Neuronal stem cell (in vitro differentiated cells): ENCODE results near the gene NCL.
A peak's percentile ranks its signal among the peaks of the same experiment; 100 is the strongest.
"Not testable (repeated sequence)": the region's sequence is repeated elsewhere in the genome, so short reads cannot be mapped to it uniquely, and the experiment has no call there.

Experiments
- DNase-seq: peaks from one replicate; pipeline ENCODE4 v3.0.0-alpha.2; 2013; ENCODE audit warnings: low spot score
- H2AFZ ChIP-seq: one replicate; pipeline ENCODE4 v1.6.1; 2013; ENCODE audit warnings: mild to moderate bottlenecking, low read length, inconsistent platforms
- H2AK5ac ChIP-seq: 2 replicates; pipeline ENCODE4 v1.6.1; 2013; ENCODE audit warnings: low read depth, mild to moderate bottlenecking, inconsistent platforms, low read length, moderate library complexity, mixed read lengths
- H2BK120ac ChIP-seq: 2 replicates; pipeline ENCODE4 v1.6.1; 2013; ENCODE audit warnings: low read depth, mild to moderate bottlenecking, inconsistent platforms, low read length, moderate library complexity, mixed read lengths
- H2BK12ac ChIP-seq: one replicate; pipeline ENCODE4 v1.6.1; 2013; ENCODE audit warnings: low read length, inconsistent platforms
- H2BK15ac ChIP-seq: 2 replicates; pipeline ENCODE4 v1.6.1; 2013; ENCODE audit warnings: mild to moderate bottlenecking, low read length, inconsistent platforms, mixed read lengths
- H2BK5ac ChIP-seq: one replicate; pipeline ENCODE4 v1.6.1; 2013; ENCODE audit warnings: inconsistent platforms, mild to moderate bottlenecking, low read length, moderate library complexity
- H3K14ac ChIP-seq: one replicate; pipeline ENCODE4 v1.6.1; 2013; ENCODE audit warnings: low read length, inconsistent platforms
- H3K18ac ChIP-seq: 2 replicates; pipeline ENCODE4 v1.6.1; 2013; ENCODE audit warnings: low read length, inconsistent platforms
- H3K23ac ChIP-seq: 2 replicates; pipeline ENCODE4 v1.6.1; 2013; ENCODE audit warnings: low read depth, mild to moderate bottlenecking, mixed read lengths, low read length, inconsistent platforms; ENCODE audit not compliant: poor library complexity
- H3K27ac ChIP-seq: replicated peaks from 3 replicates; pipeline ENCODE4 v1.5.1; 2013; ENCODE audit warnings: low read length, inconsistent platforms
- H3K27me3 ChIP-seq, 3 experiments: 2 replicates each; pipeline ENCODE4 v1.6.1; 2013; ENCODE audit warnings: low read length in 3 of 3, mild to moderate bottlenecking in 2 of 3, inconsistent platforms in 1 of 3, low read depth in 1 of 3, mixed read lengths in 1 of 3, moderate library complexity in 1 of 3; ENCODE audit not compliant: control insufficient read depth in 3 of 3, insufficient read depth in 3 of 3
- H3K36me3 ChIP-seq, 2 donors: replicated peaks in 1 of 2; 2 replicates each; pipeline ENCODE4 v1.6.1; 2013; ENCODE audit warnings: low read length in 2 of 2; ENCODE audit not compliant: control insufficient read depth in 2 of 2, insufficient read depth in 2 of 2
- H3K4ac ChIP-seq: 2 replicates; pipeline ENCODE4 v1.6.1; 2013; ENCODE audit warnings: inconsistent platforms, mild to moderate bottlenecking, low read length, moderate library complexity
- H3K4me1 ChIP-seq, 2 donors: 1 replicate in 1 of 2; 2 replicates in 1 of 2; pipeline ENCODE4 v1.6.1; 2013; ENCODE audit warnings: low read length in 2 of 2, low read depth in 1 of 2; ENCODE audit not compliant: control insufficient read depth in 2 of 2, insufficient read depth in 1 of 2
- H3K4me2 ChIP-seq: one replicate; pipeline ENCODE4 v1.6.1; 2013; ENCODE audit warnings: mild to moderate bottlenecking, low read length, inconsistent platforms; ENCODE audit not compliant: insufficient read depth, poor library complexity, severe bottlenecking
- H3K4me3 ChIP-seq, 2 donors: 2 replicates each; pipeline ENCODE4 v1.5.1; 2013; ENCODE audit warnings: low read length in 2 of 2, mild to moderate bottlenecking in 2 of 2, inconsistent platforms in 1 of 2, moderate library complexity in 1 of 2
- H3K79me1 ChIP-seq: one replicate; pipeline ENCODE4 v1.6.1; 2013; ENCODE audit warnings: low read depth, mild to moderate bottlenecking, inconsistent platforms, low read length, moderate library complexity
- H3K9ac ChIP-seq: one replicate; pipeline ENCODE4 v1.6.1; 2013; ENCODE audit warnings: mild to moderate bottlenecking, low read depth, low read length, inconsistent platforms; ENCODE audit not compliant: poor library complexity
- H3K9me3 ChIP-seq, 2 donors: replicated peaks in 1 of 2; 2 replicates each; pipeline versions ENCODE3 to v1.6.1; 2013; ENCODE audit warnings: low read length in 2 of 2, mild to moderate bottlenecking in 2 of 2, inconsistent platforms in 1 of 2, low read depth in 1 of 2, mixed read lengths in 1 of 2, moderate library complexity in 1 of 2; ENCODE audit not compliant: control insufficient read depth in 2 of 2, insufficient read depth in 1 of 2
- H4K8ac ChIP-seq: one replicate; pipeline ENCODE4 v1.6.1; 2013; ENCODE audit warnings: low read depth, mild to moderate bottlenecking, inconsistent platforms, low read length, moderate library complexity
- H4K91ac ChIP-seq: one replicate; pipeline ENCODE4 v1.6.1; 2013; ENCODE audit warnings: low read length, low read depth, mild to moderate bottlenecking, inconsistent platforms; ENCODE audit not compliant: poor library complexity
- WGBS, 2 donors: extraction: QIAGEN DNeasy Blood & Tissue Kit; methylation state at CpG; one replicate each; pipeline ENCODE4 v1.1.7; 2013; ENCODE audit warnings: missing lambda C conversion rate in 2 of 2, mixed read lengths in 1 of 2; ENCODE audit not compliant: insufficient read length in 2 of 2, insufficient replicate concordance in 1 of 2; ENCODE audit errors: extremely low coverage in 2 of 2; 5-methylcytosine and 5-hydroxymethylcytosine counted together

NCL gene

DNA sequence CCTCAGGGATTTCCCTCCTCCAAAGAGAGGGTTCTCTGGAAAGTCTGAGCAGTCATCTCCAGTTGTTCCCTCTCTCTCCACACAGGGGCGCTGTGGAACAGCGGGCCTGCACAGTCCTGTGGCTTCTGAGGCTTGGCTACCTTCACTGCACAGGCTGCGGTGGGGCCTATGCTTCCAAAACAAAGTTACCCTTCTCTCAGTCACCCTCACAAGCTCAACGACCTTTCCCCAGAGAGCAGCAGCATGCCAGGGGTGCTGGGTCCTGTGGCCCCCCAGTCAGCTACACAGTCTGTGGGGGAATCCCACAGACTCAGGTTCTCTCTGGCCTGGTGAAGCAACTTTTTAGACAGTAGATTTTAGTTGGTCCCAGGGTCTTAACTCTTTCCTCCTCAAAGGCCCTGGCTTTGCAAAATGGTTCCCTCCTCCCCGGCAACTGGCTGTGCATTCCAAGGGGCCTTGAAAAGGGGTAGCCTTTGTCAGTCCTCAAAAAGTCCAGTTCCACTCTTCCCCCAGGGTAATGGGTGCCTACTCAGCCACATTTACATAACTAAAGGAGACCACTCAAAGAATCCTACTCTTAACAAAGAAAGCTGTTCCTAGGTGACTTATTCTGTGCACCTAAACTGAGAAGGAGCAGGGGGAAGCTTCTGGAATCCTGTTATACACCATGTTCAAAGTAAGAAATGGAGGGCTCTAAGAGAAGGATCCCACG lies 53.8 kb downstream of the NCL start:
- no peak overlapping the region for H3K4ac ChIP-seq
- no peak overlapping the region for H3K9ac ChIP-seq
- H2BK120ac ChIP-seq = no peak overlapping the region
- no peak overlapping the region for H2AK5ac ChIP-seq
- H3K27me3 ChIP-seq = peaks cover 0 to 7% (median 0%) of the 10 kb centered on the region in 3 experiments
- no peak overlapping the region for H3K14ac ChIP-seq
- no peak overlapping the region for H3K27ac ChIP-seq
- no peak overlapping the region for H3K4me3 ChIP-seq
- H3K36me3 ChIP-seq = no peaks in the 10 kb centered on the region
- no peak overlapping the region for H4K91ac ChIP-seq
- peaks cover 7 to 22% of the 10 kb centered on the region in 2 donors for H3K9me3 ChIP-seq
- peaks cover 2 to 5% of the 10 kb centered on the region in 2 donors for H3K4me1 ChIP-seq
- H3K79me1 ChIP-seq = no peaks in the 10 kb centered on the region
- H2BK12ac ChIP-seq = no peak overlapping the region
- no peak overlapping the region for H2BK5ac ChIP-seq
- DNase-seq = no peak
- no peak overlapping the region for H3K18ac ChIP-seq
- H2BK15ac ChIP-seq = no peak overlapping the region
- peak overlapping the region; percentile 21 for H3K23ac ChIP-seq
- WGBS, 2 donors = no CpG with 5 or more reads among the region's 6 CpGs
- H3K4me2 ChIP-seq = no peak overlapping the region
- H2AFZ ChIP-seq = peak overlapping the region; percentile 69
- H4K8ac ChIP-seq = no peak overlapping the region

DNA sequence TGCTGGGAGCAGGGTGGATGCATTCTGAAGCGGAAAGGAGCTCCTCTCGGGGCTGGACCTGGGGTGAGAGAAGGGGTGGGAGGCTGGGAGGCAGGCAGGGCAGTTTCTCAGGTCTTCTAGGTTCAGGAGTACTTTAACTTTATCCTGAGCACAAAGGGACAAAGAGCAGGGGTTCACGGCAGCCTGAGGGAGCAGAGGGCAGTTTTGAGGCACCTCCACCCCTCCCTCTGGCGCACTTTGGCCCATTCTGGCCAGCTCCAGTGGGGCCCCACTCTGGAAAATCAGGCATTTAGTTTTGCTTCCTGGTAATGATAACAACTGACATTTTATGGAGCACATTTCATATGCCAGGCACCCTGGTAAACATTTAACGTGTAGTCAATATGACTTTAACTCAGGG lies 54.5 kb downstream of the NCL start:
- WGBS, 2 donors = no CpG with 5 or more reads among the region's 5 CpGs
- Histone ChIP-seq H3K36me3 (no peaks in the 10 kb centered on the region), H2AK5ac (peak overlapping the region; percentile 72), H2AFZ (no peak overlapping the region), H3K27me3 (peaks cover 0 to 7% (median 0%) of the 10 kb centered on the region in 3 experiments), H2BK15ac (peak overlapping the region; percentile 21), H3K14ac (no peak overlapping the region), H2BK12ac (no peak overlapping the region), H3K23ac (no peak overlapping the region), H3K4me2 (no peak overlapping the region), H2BK120ac (no peak overlapping the region), H3K4ac (no peak overlapping the region), H4K8ac (no peak overlapping the region), H3K9me3 (peaks cover 7 to 22% of the 10 kb centered on the region in 2 donors), H3K27ac (no peak overlapping the region), H4K91ac (no peak overlapping the region), H3K79me1 (no peaks in the 10 kb centered on the region), H3K9ac (no peak overlapping the region), H2BK5ac (no peak overlapping the region), H3K18ac (peak overlapping the region; percentile 49), H3K4me3 (no peak overlapping the region), H3K4me1 (peaks cover 2 to 5% of the 10 kb centered on the region in 2 donors)
- DNase-seq = no peak

DNA sequence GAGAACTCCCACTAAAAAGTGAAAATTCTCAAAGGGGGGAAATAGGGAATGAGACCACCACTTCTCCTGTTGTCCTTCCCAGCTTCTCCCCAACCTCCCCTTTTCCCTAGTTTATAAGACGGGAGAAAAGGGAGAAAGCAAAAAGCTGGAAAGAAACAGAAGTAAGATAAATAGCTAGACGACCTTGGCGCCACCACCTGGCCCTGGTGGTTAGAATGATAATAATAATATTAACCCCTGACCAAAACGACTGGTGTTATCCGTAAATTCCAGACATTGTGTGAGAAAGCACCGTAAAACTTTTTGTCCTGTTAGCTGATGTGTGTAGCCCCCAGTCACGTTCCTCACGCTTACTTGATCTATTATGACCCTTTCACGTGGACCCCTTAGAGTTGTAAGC lies 56.0 kb downstream of the NCL start:
- H2BK12ac ChIP-seq, H3K4me1 ChIP-seq, H3K36me3 ChIP-seq, H3K4ac ChIP-seq, DNase-seq, H3K27me3 ChIP-seq, H3K9ac ChIP-seq, H3K18ac ChIP-seq, H3K4me3 ChIP-seq, H4K91ac ChIP-seq, H2BK120ac ChIP-seq, H2AK5ac ChIP-seq, H3K27ac ChIP-seq, H2AFZ ChIP-seq, H3K79me1 ChIP-seq, H3K23ac ChIP-seq, H3K4me2 ChIP-seq, H3K14ac ChIP-seq, H4K8ac ChIP-seq, H2BK5ac ChIP-seq, H2BK15ac ChIP-seq: not testable (repeated sequence)
- H3K9me3 ChIP-seq = peaks cover 7 to 22% of the 10 kb centered on the region in 2 donors
- no CpG with 5 or more reads among the region's 9 CpGs for WGBS, 2 donors

DNA sequence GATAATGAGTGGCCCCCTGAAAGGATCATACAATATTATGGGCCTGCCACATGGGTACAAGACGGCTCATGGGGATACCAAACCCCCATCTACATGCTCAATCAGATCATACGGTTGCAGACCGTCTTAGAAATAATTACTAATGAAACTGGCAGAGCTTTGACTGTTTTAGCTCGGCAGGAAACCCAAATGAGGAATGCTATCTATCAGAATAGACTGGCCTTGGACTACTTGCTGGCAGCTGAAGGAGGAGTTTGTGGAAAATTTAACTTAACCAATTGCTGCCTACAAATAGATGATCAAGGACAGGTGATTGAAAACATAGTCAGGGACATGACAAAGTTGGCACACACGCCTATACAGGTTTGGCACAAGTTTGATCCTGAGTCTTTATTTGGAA lies 56.6 kb downstream of the NCL start:
- not testable (repeated sequence) for H2AFZ ChIP-seq, H3K4me3 ChIP-seq, H3K18ac ChIP-seq, H3K23ac ChIP-seq, H2AK5ac ChIP-seq, H3K14ac ChIP-seq, DNase-seq, H2BK12ac ChIP-seq, H2BK5ac ChIP-seq, H3K36me3 ChIP-seq, H3K4ac ChIP-seq, H3K9ac ChIP-seq, H2BK120ac ChIP-seq, H3K79me1 ChIP-seq, H3K4me1 ChIP-seq, H4K8ac ChIP-seq, H3K27ac ChIP-seq, H3K4me2 ChIP-seq, H2BK15ac ChIP-seq, H4K91ac ChIP-seq
- Histone ChIP-seq H3K27me3 (peaks cover 0 to 13% (median 0%) of the 10 kb centered on the region in 3 experiments), H3K9me3 (peaks cover 7 to 22% of the 10 kb centered on the region in 2 donors)
- no CpG with 5 or more reads among the region's 5 CpGs for whole genome bisulfite sequencing, 2 donors
